IMR-90 (cell line): Measurements from ENCODE around the gene ANKRD11. TPM values are rescaled to one million over a fixed set of nuclear protein-coding genes. Genes with fewer than 3 reads are reported as not detected.
A peak's percentile ranks its signal among the peaks of the same experiment; 100 is the strongest.

ENCODE experiments used
- ATAC-seq: fragments of 200-7000 bp; cut with Tn5 transposase; 2 replicates; pipeline ENCODE4 v1.9.1; 2020; ENCODE audit warnings: low read depth, mild to moderate bottlenecking, moderate library complexity
- BruUV-seq: library from RNA; stranded (reverse); fragments of 400-500 nt; replicated peaks from 2 replicates; lab custom pipeline; 2021; lab: Mats Ljungman, UMichigan
- CTCF ChIA-PET: fragments of 300-600 bp; formaldehyde crosslinking; extraction: SDS; loops from one replicate; lab custom pipeline; 2021; ENCODE audit warnings: antibody characterized with exemption; lab: Yijun Ruan, JAX
- POLR2A ChIA-PET: fragments of 300-600 bp; sonication (Branson Sonifier 250); formaldehyde crosslinking; loops from one replicate; lab custom pipeline; 2022; ENCODE audit warnings: antibody characterized with exemption; ENCODE audit not compliant: unreplicated experiment; lab: Charles Lee
- DNase-seq: peaks from one replicate; pipeline ENCODE4 v3.0.0; 2013
- H2AFZ ChIP-seq: replicated peaks from 2 replicates; pipeline ENCODE3; 2013; ENCODE audit warnings: low read length, mild to moderate bottlenecking; ENCODE audit not compliant: poor library complexity
- H2AK5ac ChIP-seq: 2 replicates; pipeline ENCODE4 v1.6.1; 2013; ENCODE audit warnings: low read depth, low read length, inconsistent platforms
- H2AK9ac ChIP-seq: replicated peaks from 2 replicates; pipeline ENCODE3; 2013; ENCODE audit warnings: mild to moderate bottlenecking, low read depth, low read length, moderate library complexity; ENCODE audit not compliant: poor library complexity
- H2BK120ac ChIP-seq: 2 replicates; pipeline ENCODE4 v1.6.1; 2013; ENCODE audit warnings: low read depth, low read length, inconsistent platforms
- H2BK15ac ChIP-seq: 3 replicates; pipeline ENCODE4 v1.6.1; 2013; ENCODE audit warnings: low read depth, low read length, inconsistent platforms
- H2BK20ac ChIP-seq: 2 replicates; pipeline ENCODE4 v1.6.1; 2013; ENCODE audit warnings: low read depth, mild to moderate bottlenecking, inconsistent platforms, low read length, moderate library complexity
- H2BK5ac ChIP-seq: 2 replicates; pipeline ENCODE4 v1.6.1; 2013; ENCODE audit warnings: mild to moderate bottlenecking, low read depth, low read length, inconsistent platforms; ENCODE audit not compliant: poor library complexity, severe bottlenecking
- H3K14ac ChIP-seq: replicated peaks from 2 replicates; pipeline ENCODE4 v1.6.1; 2013; ENCODE audit warnings: low read depth, low read length, inconsistent platforms
- H3K18ac ChIP-seq: 2 replicates; pipeline ENCODE4 v1.6.1; 2013; ENCODE audit warnings: low read depth, low read length, control low read depth
- H3K23ac ChIP-seq: 2 replicates; pipeline ENCODE4 v1.6.1; 2013; ENCODE audit warnings: low read depth, low read length, inconsistent platforms
- H3K27ac ChIP-seq: 2 replicates; pipeline ENCODE4 v1.5.1; 2013; ENCODE audit warnings: mild to moderate bottlenecking, control low read depth, low read length; ENCODE audit not compliant: insufficient read depth
- H3K27me3 ChIP-seq: 2 replicates; pipeline ENCODE4 v1.6.1; 2013; ENCODE audit warnings: low read length; ENCODE audit not compliant: control insufficient read depth, insufficient read depth
- H3K36me3 ChIP-seq: 2 replicates; pipeline ENCODE4 v1.6.1; 2013; ENCODE audit warnings: low read length, mixed read lengths; ENCODE audit not compliant: control insufficient read depth, insufficient read depth
- H3K4ac ChIP-seq: 2 replicates; pipeline ENCODE4 v1.6.1; 2013; ENCODE audit warnings: low read depth, low read length, inconsistent platforms
- H3K4me1 ChIP-seq: 2 replicates; pipeline ENCODE4 v1.6.1; 2013; ENCODE audit warnings: low read length, mixed read lengths; ENCODE audit not compliant: control insufficient read depth, insufficient read depth
- H3K4me2 ChIP-seq: 2 replicates; pipeline ENCODE4 v1.6.1; 2013; ENCODE audit warnings: low read depth, mild to moderate bottlenecking, control low read depth, low read length, moderate library complexity
- H3K4me3 ChIP-seq: 2 replicates; pipeline ENCODE4 v1.5.1; 2013; ENCODE audit warnings: low read depth, mild to moderate bottlenecking, control low read depth, low read length, moderate library complexity; ENCODE audit not compliant: insufficient read depth
- H3K56ac ChIP-seq: 2 replicates; pipeline ENCODE4 v1.6.1; 2013; ENCODE audit warnings: low read length, inconsistent platforms; ENCODE audit not compliant: insufficient read depth; ENCODE audit errors: extremely low read depth
- H3K79me1 ChIP-seq, 2 experiments: 2 replicates each; pipeline ENCODE4 v1.6.1; 2013; ENCODE audit warnings: low read length in 2 of 2, inconsistent platforms in 1 of 2, low read depth in 1 of 2
- H3K9ac ChIP-seq: 2 replicates; pipeline ENCODE4 v1.6.1; 2013; ENCODE audit warnings: low read depth, low read length, control low read depth
- H3K9me1 ChIP-seq: 2 replicates; pipeline ENCODE4 v1.6.1; 2013; ENCODE audit warnings: low read length, inconsistent platforms; ENCODE audit not compliant: insufficient read depth
- H3K9me3 ChIP-seq: 2 replicates; pipeline ENCODE4 v1.6.1; 2013; ENCODE audit warnings: low read length; ENCODE audit not compliant: control insufficient read depth, insufficient read depth
- H4K20me1 ChIP-seq: 2 replicates; pipeline ENCODE4 v1.6.1; 2013; ENCODE audit warnings: low read length, inconsistent platforms; ENCODE audit not compliant: insufficient read depth
- H4K5ac ChIP-seq: 2 replicates; pipeline ENCODE4 v1.6.1; 2013; ENCODE audit warnings: mild to moderate bottlenecking, low read depth, low read length, control low read depth
- H4K8ac ChIP-seq, 2 experiments: 2 replicates each; pipeline ENCODE4 v1.6.1; 2013; ENCODE audit warnings: low read depth in 2 of 2, low read length in 2 of 2, control low read depth in 1 of 2, inconsistent platforms in 1 of 2
- H4K91ac ChIP-seq: 2 replicates; pipeline ENCODE4 v1.6.1; 2013; ENCODE audit warnings: low read depth, low read length, inconsistent platforms; ENCODE audit not compliant: insufficient read depth
- BHLHE40 ChIP-seq: fragments of 150-350 bp; IDR thresholded peaks from 2 replicates; pipeline ENCODE4 v1.6.1; 2016; ENCODE audit warnings: mild to moderate bottlenecking, low read depth, low read length
- FOS ChIP-seq: fragments of 150-350 bp; IDR thresholded peaks from 2 replicates; pipeline ENCODE4 v1.6.1; 2016; ENCODE audit warnings: low read depth, low read length
- SMC3 ChIP-seq: fragments of 150-350 bp; IDR thresholded peaks from 2 replicates; pipeline ENCODE4 v1.6.1; 2016; ENCODE audit warnings: low read depth, mild to moderate bottlenecking, antibody characterized with exemption, low read length, moderate library complexity
- WGBS, 2 experiments: methylation state at CpG; one replicate each; pipeline versions ENCODE4 v1.1.5 to v1.1.7; 2013; ENCODE audit warnings: missing lambda C conversion rate in 2 of 2; ENCODE audit not compliant: insufficient read length in 1 of 2; ENCODE audit errors: extremely low coverage in 2 of 2; 5-methylcytosine and 5-hydroxymethylcytosine counted together
- dilution Hi-C: fragments of 300-500 bp; cut with HindIII; formaldehyde crosslinking; loops from one replicate; pipeline ENCODE4 v1.14.3; 2018; ENCODE audit warnings: low sequenced_read_pairs; ENCODE audit not compliant: unreplicated experiment
- in situ Hi-C: fragments of 300-500 bp; cut with MboI; formaldehyde crosslinking; loops from 3 replicates; pipeline ENCODE4 v1.14.3; 2019; ENCODE audit warnings: low sequenced_read_pairs, inconsistent platforms, mixed read lengths
- intact Hi-C: fragments of 100-400 bp; cut with micrococcal nuclease; formaldehyde crosslinking; loops from 2 replicates; pipeline ENCODE4 v1.10.0; 2022
- polyA plus RNA-seq, 3 experiments: library from polyadenylated mRNA; depleted of rRNA; stranded (reverse); fragments of >200 nt; gene quantifications; 2 replicates each; pipeline ENCODE4 v1.2.3, GENCODE V29; 2012; ENCODE audit warnings: low replicate concordance in 1 of 3
- total RNA-seq: library from RNA; depleted of rRNA; stranded (reverse); fragments of >200 nt; gene quantifications from 2 replicates; pipeline ENCODE4 v1.2.3, GENCODE V29; 2012
- TF ChIP-seq, protein P1 (sequence below): conservative IDR thresholded peaks from 2 replicates; pipeline ENCODE4 v1.5.1; 2012; ENCODE audit warnings: mild to moderate bottlenecking, low read depth, low read length, improper control_type of control experiment

ANKRD11 gene
- total and polyA plus RNA-seq, 2 of the 4 experiments (the other 2 are of a cell fraction), result 46.8 to 71.9 TPM

DNA sequence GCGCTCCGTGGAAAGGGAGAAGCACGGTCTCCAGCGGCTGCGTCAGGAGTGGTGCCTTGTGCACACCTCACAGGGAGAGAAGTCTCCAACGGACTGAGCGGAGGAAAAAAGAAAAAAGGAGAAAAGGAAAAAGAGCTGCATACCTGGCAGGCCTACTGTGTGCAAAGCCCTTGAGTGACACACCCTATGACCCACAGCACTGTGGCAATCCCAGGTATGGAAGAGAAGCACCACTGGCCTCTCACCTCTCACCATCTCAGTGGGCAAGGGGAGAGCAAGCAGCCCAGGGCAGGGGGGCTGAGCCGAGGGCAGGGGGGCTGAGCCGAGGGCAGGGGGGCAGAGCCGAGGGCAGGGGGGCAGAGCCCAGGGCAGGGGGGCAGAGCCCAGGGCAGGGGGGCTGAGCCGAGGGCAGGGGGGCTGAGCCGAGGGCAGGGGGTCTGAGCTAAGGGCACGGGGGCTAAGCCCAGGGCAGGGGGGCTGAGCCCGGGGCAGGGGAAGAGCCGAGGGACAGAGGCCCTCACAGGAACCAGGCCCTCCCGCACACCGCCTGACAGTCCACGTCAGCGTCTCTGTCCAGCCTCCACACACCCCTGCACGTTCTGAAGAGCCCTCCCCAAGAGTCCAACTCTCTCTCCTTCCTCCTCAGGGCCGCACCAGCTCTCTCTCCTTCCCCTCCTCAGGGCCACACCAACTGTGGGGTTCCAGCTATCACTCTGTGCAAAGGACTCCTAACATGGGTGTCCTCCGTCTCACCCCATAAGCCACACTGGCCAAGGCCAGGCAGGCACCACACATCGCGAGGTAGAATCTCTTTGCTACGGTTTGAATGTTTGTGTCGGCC lies 167.0 kb downstream of the ANKRD11 start:
- Histone ChIP-seq H2AK9ac (peak overlapping the region; percentile 87), H3K4me2 (no peak overlapping the region), H3K23ac (no peak overlapping the region), H3K36me3 (peaks cover 4% of the 10 kb centered on the region; the same call in 1 of the 2 replicates), H3K9me3 (no peaks in the 10 kb centered on the region), H2BK15ac (peak overlapping the region; percentile 75; the same call in 1 of the 3 replicates), H3K27ac (peak overlapping the region; percentile 60), H3K79me1 (peaks cover 31 to 90% of the 10 kb centered on the region in 2 experiments), H3K4me3 (no peak overlapping the region), H3K9ac (no peak overlapping the region), H4K20me1 (peaks cover 54% of the 10 kb centered on the region), H2AK5ac (peak overlapping the region; percentile 99), H3K18ac (0 out of 2 replicates have a peak overlapping the region, but pooled peaks have one; percentile 7), H3K27me3 (no peaks in the 10 kb centered on the region), H3K14ac (peak overlapping the region; percentile 18; the same call in 1 of the 2 replicates), H3K9me1 (peaks cover 60% of the 10 kb centered on the region), H4K91ac (peak overlapping the region; percentile 45), H2BK5ac (peak overlapping the region; percentile 96), H4K5ac (peak overlapping the region; percentile 19), H3K4me1 (peaks cover 63% of the 10 kb centered on the region), H4K8ac (peak overlapping the region; percentile 4 to 85; a peak in 2 of 4 replicates), H2AFZ (no peak overlapping the region), H3K4ac (peak overlapping the region; percentile 82), H3K56ac (no peak overlapping the region), H2BK120ac (peak overlapping the region; percentile 53; the same call in 1 of the 2 replicates), H2BK20ac (no peak overlapping the region)
- DNase-seq (no peak), ATAC-seq (no peak)
- ChIA-PET POLR2A (no interaction called here), CTCF (no interaction called here)
- TF ChIP-seq BHLHE40 (no peak), SMC3 (no peak), FOS (no peak)
- TF ChIP-seq, protein P1, sequence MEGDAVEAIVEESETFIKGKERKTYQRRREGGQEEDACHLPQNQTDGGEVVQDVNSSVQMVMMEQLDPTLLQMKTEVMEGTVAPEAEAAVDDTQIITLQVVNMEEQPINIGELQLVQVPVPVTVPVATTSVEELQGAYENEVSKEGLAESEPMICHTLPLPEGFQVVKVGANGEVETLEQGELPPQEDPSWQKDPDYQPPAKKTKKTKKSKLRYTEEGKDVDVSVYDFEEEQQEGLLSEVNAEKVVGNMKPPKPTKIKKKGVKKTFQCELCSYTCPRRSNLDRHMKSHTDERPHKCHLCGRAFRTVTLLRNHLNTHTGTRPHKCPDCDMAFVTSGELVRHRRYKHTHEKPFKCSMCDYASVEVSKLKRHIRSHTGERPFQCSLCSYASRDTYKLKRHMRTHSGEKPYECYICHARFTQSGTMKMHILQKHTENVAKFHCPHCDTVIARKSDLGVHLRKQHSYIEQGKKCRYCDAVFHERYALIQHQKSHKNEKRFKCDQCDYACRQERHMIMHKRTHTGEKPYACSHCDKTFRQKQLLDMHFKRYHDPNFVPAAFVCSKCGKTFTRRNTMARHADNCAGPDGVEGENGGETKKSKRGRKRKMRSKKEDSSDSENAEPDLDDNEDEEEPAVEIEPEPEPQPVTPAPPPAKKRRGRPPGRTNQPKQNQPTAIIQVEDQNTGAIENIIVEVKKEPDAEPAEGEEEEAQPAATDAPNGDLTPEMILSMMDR, result no peak
- 82% methylated on average over 14 of the region's 26 CpGs; no CpG with 5 or more reads in 1 of the 2 experiments for whole genome bisulfite sequencing, 2 experiments
- in situ Hi-C loops (no loop called here), dilution Hi-C loops (no loop called here), intact Hi-C loops (no loop called here)
- no TSS peak for BruUV-seq
